CD14-positive monocyte (primary cell): ENCODE results near the gene UBE2G1. TPM values are rescaled to one million over a fixed set of nuclear protein-coding genes. Genes with fewer than 3 reads are reported as not detected.

Experiments
- DNase-seq, 3 donors: peaks; one replicate each; pipeline ENCODE4 v3.0.0-alpha.2; 2011 to 2022
- H2AFZ ChIP-seq: 2 replicates; pipeline ENCODE4 v1.6.0; 2012; ENCODE audit warnings: mild to moderate bottlenecking, low read depth, low read length, inconsistent platforms; ENCODE audit not compliant: insufficient read depth, poor library complexity, severe bottlenecking
- H3K27ac ChIP-seq, 2 donors: 1 replicate in 1 of 2; 2 replicates in 1 of 2; pipeline ENCODE4 v1.5.1; 2012 to 2013; ENCODE audit warnings: low read length in 2 of 2, control low read depth in 1 of 2, inconsistent platforms in 1 of 2, low read depth in 1 of 2, mild to moderate bottlenecking in 1 of 2
- H3K27me3 ChIP-seq, 2 donors: one replicate each; pipeline versions ENCODE4 v1.6.0 to v1.6.1; 2011 to 2013; ENCODE audit warnings: low read length in 2 of 2; ENCODE audit not compliant: control insufficient read depth in 2 of 2, insufficient read depth in 2 of 2
- H3K36me3 ChIP-seq, 2 donors: replicated peaks in 1 of 2; 1 replicate in 1 of 2; 2 replicates in 1 of 2; pipeline versions ENCODE4 v1.5.1 to v1.6.1; 2012 to 2013; ENCODE audit warnings: low read length in 2 of 2, control low read depth in 1 of 2, inconsistent platforms in 1 of 2, mild to moderate bottlenecking in 1 of 2; ENCODE audit not compliant: insufficient read depth in 2 of 2, control insufficient read depth in 1 of 2
- H3K4me1 ChIP-seq, 2 donors: 1 replicate in 1 of 2; 2 replicates in 1 of 2; pipeline versions ENCODE4 v1.5.1 to v1.6.1; 2012 to 2013; ENCODE audit warnings: low read length in 2 of 2, control low read depth in 1 of 2, inconsistent platforms in 1 of 2, mild to moderate bottlenecking in 1 of 2, moderate library complexity in 1 of 2; ENCODE audit not compliant: insufficient read depth in 2 of 2, control insufficient read depth in 1 of 2
- H3K4me2 ChIP-seq: replicated peaks from 2 replicates; pipeline ENCODE3; 2012; ENCODE audit warnings: low read length, moderate library complexity, mild to moderate bottlenecking; ENCODE audit not compliant: poor library complexity, severe bottlenecking; ENCODE audit errors: extremely low read depth
- H3K4me3 ChIP-seq, 3 experiments: fragments of 200-600 bp in 1 of 3; sonication (generic) in 1 of 3; replicated peaks in 1 of 3; 1 replicate in 2 of 3; 2 replicates in 1 of 3; pipeline ENCODE4 v1.5.1; 2011 to 2013; ENCODE audit warnings: low read length in 3 of 3, mild to moderate bottlenecking in 3 of 3, control low read depth in 2 of 3, low read depth in 2 of 3, inconsistent platforms in 1 of 3, moderate library complexity in 1 of 3
- H3K79me2 ChIP-seq: 2 replicates; pipeline ENCODE4 v1.6.0; 2012; ENCODE audit warnings: mild to moderate bottlenecking, control low read depth, inconsistent platforms, low read length, moderate library complexity; ENCODE audit not compliant: insufficient read depth
- H3K9ac ChIP-seq: 2 replicates; pipeline ENCODE4 v1.6.0; 2017; ENCODE audit warnings: low read length, mild to moderate bottlenecking; ENCODE audit not compliant: insufficient read depth, poor library complexity, severe bottlenecking
- H3K9me3 ChIP-seq, 2 donors: replicated peaks in 1 of 2; 1 replicate in 1 of 2; 2 replicates in 1 of 2; pipeline versions ENCODE4 v1.5.1 to v1.6.1; 2012 to 2013; ENCODE audit warnings: low read length in 2 of 2, control low read depth in 1 of 2; ENCODE audit not compliant: control insufficient read depth in 1 of 2, insufficient read depth in 1 of 2
- H4K20me1 ChIP-seq: 2 replicates; pipeline ENCODE4 v1.6.0; 2012; ENCODE audit warnings: mild to moderate bottlenecking, low read length, control low read depth, moderate library complexity; ENCODE audit not compliant: insufficient read depth
- H3K27ac Mint-ChIP-seq, 7 donors: one replicate each; pipeline ENCODE4 v1.8.0; 2020; ENCODE audit warnings: mild to moderate bottlenecking in 7 of 7, mixed read lengths in 7 of 7, moderate library complexity in 6 of 7, inconsistent platforms in 2 of 7
- H3K27me3 Mint-ChIP-seq, 3 donors: one replicate each; pipeline ENCODE4 v1.8.0; 2021 to 2022; ENCODE audit warnings: low read depth in 3 of 3, mild to moderate bottlenecking in 3 of 3, mixed read lengths in 3 of 3, moderate library complexity in 3 of 3, inconsistent platforms in 1 of 3
- H3K36me3 Mint-ChIP-seq, 2 donors: one replicate each; pipeline ENCODE4 v1.8.0; 2020; ENCODE audit warnings: mixed read lengths in 2 of 2, inconsistent platforms in 1 of 2, mild to moderate bottlenecking in 1 of 2
- H3K4me1 Mint-ChIP-seq: one replicate; pipeline ENCODE4 v1.8.0; 2020; ENCODE audit warnings: mild to moderate bottlenecking, mixed read lengths
- H3K4me3 Mint-ChIP-seq, 2 donors: one replicate each; pipeline ENCODE4 v1.8.0; 2020; ENCODE audit warnings: mild to moderate bottlenecking in 2 of 2, mixed read lengths in 2 of 2, moderate library complexity in 1 of 2
- H3K9me3 Mint-ChIP-seq, 7 donors: one replicate each; pipeline ENCODE4 v1.8.0; 2020 to 2022; ENCODE audit warnings: mixed read lengths in 7 of 7, mild to moderate bottlenecking in 6 of 7, moderate library complexity in 6 of 7, inconsistent platforms in 2 of 7
- WGBS: methylation state at CpG from one replicate; pipeline ENCODE4 v1.1.5; 2013; ENCODE audit warnings: missing lambda C conversion rate; ENCODE audit not compliant: insufficient coverage; 5-methylcytosine and 5-hydroxymethylcytosine counted together
- intact Hi-C, 2 donors: fragments of 100-400 bp; cut with micrococcal nuclease; formaldehyde crosslinking; loops; one replicate each; pipeline versions ENCODE4 v1.15.0 to v1.15.1; 2023
- polyA plus RNA-seq, 3 donors: library from polyadenylated mRNA; depleted of rRNA in 1 of 3; unstranded in 2 of 3; stranded (reverse) in 1 of 3; fragments of 300-500 nt in 2 of 3; fragments of >200 nt in 1 of 3; fragmentation: Illumina TruSeq in 2 of 3; gene quantifications; 1 replicate in 2 of 3; 2 replicates in 1 of 3; pipeline ENCODE4 v1.2.3, GENCODE V29; 2012 to 2021
- TF ChIP-seq, protein P1 (sequence below): fragments of 200-600 bp; IDR thresholded peaks from one replicate; pipeline ENCODE4 v1.8.0; 2022; ENCODE audit warnings: antibody characterized with exemption, mild to moderate bottlenecking

The UBE2G1 gene
- polyA plus RNA-seq, 3 donors, result 18.3 to 41.4 (median 29.3) TPM

GRCh38 chr17:4250887-4251286 lies 115.6 kb downstream of the UBE2G1 start:
- Histone ChIP-seq H3K79me2 (peaks cover 95% of the 10 kb centered on the region), H3K4me3 (no peak overlapping the region), H3K4me1 (peaks cover 10 to 12% of the 10 kb centered on the region in 2 donors), H2AFZ (no peak overlapping the region), H4K20me1 (peaks cover 99% of the 10 kb centered on the region), H3K36me3 (peaks cover 12 to 44% of the 10 kb centered on the region in 2 donors), H3K9me3 (no peaks in the 10 kb centered on the region), H3K27me3 (no peaks in the 10 kb centered on the region), H3K27ac (no peak overlapping the region), H3K9ac (no peak overlapping the region), H3K4me2 (no peak overlapping the region)
- TF ChIP-seq, protein P1, sequence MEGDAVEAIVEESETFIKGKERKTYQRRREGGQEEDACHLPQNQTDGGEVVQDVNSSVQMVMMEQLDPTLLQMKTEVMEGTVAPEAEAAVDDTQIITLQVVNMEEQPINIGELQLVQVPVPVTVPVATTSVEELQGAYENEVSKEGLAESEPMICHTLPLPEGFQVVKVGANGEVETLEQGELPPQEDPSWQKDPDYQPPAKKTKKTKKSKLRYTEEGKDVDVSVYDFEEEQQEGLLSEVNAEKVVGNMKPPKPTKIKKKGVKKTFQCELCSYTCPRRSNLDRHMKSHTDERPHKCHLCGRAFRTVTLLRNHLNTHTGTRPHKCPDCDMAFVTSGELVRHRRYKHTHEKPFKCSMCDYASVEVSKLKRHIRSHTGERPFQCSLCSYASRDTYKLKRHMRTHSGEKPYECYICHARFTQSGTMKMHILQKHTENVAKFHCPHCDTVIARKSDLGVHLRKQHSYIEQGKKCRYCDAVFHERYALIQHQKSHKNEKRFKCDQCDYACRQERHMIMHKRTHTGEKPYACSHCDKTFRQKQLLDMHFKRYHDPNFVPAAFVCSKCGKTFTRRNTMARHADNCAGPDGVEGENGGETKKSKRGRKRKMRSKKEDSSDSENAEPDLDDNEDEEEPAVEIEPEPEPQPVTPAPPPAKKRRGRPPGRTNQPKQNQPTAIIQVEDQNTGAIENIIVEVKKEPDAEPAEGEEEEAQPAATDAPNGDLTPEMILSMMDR, result no peak
- intact Hi-C loops, result no loop called here
- H3K4me1 Mint-ChIP-seq, result peaks cover 38% of the 10 kb centered on the region
- H3K27me3 Mint-ChIP-seq, result peaks cover 0 to 2% (median 0%) of the 10 kb centered on the region in 3 donors
- no CpG with 5 or more reads among the region's 2 CpGs for WGBS
- peaks cover 29 to 35% of the 10 kb centered on the region in 2 donors for H3K36me3 Mint-ChIP-seq
- no peak overlapping the region for H3K4me3 Mint-ChIP-seq
- no peak for DNase-seq
- H3K27ac Mint-ChIP-seq, result no peak overlapping the region
- H3K9me3 Mint-ChIP-seq, result no peaks in the 10 kb centered on the region

GRCh38 chr17:4249452-4250029 lies 116.9 kb downstream of the UBE2G1 start:
- Histone ChIP-seq H3K4me2 (no peak overlapping the region), H3K79me2 (peaks cover 95% of the 10 kb centered on the region), H3K27ac (no peak overlapping the region), H4K20me1 (peaks cover 99% of the 10 kb centered on the region), H3K9ac (no peak overlapping the region), H3K4me1 (peaks cover 3 to 7% of the 10 kb centered on the region in 2 donors), H3K27me3 (no peaks in the 10 kb centered on the region), H3K4me3 (no peak overlapping the region), H3K36me3 (peaks cover 12 to 50% of the 10 kb centered on the region in 2 donors), H2AFZ (no peak overlapping the region), H3K9me3 (no peaks in the 10 kb centered on the region)
- intact Hi-C loops, result no loop called here
- peaks cover 36% of the 10 kb centered on the region in 2 donors for H3K36me3 Mint-ChIP-seq
- WGBS, result 95% methylated on average over 2 of the region's 4 CpGs
- TF ChIP-seq, protein P1, result peak; percentile 66
- no peaks in the 10 kb centered on the region for H3K9me3 Mint-ChIP-seq
- peaks cover 26% of the 10 kb centered on the region for H3K4me1 Mint-ChIP-seq
- no peak overlapping the region for H3K4me3 Mint-ChIP-seq
- H3K27me3 Mint-ChIP-seq, result peaks cover 0 to 2% (median 0%) of the 10 kb centered on the region in 3 donors
- peak; percentile 8 to 24 (median 22) for DNase-seq
- H3K27ac Mint-ChIP-seq, result peak overlapping the region in 3 of 7 donors; percentile 12 to 70 (median 27)
